Kidney capillary endothelial cell (primary cell): ENCODE measurements around the gene SPINDOC.
A peak's percentile ranks its signal among the peaks of the same experiment; 100 is the strongest.

ENCODE experiments used
- DNase-seq: peaks from one replicate; pipeline ENCODE4 v3.0.0-alpha.2; 2018; ENCODE audit warnings: low spot score

SPINDOC gene

DNA sequence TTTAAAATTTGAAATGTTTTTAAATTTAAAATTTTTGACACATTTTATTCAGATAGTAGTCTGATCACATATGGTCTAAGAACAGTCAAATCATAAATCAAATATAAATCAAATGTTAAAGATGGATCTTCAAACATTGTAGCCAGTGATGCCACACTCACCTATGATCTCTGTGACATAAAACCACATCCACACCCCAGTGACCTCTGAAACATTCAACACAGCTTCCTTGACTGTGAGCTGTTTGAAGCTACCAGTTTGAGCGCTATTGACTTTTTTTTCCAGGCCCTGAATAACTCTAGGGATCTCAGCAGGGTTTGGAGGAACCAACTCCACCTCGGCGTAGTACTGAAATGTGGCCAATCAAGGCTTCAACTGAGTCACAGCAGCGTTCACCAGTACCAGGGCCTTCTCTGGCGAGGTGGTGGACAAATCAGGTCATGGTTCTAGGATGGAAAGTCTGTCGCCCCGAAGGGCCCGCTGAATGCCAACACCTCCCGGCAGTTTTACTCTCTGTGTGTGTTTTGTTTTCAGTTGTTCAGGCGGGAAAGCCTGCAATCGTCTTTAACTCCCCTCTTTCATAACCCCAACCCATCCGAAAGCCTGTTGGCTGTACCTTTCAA lies 21.4 kb downstream of the SPINDOC start:
- no peak for DNase-seq

DNA sequence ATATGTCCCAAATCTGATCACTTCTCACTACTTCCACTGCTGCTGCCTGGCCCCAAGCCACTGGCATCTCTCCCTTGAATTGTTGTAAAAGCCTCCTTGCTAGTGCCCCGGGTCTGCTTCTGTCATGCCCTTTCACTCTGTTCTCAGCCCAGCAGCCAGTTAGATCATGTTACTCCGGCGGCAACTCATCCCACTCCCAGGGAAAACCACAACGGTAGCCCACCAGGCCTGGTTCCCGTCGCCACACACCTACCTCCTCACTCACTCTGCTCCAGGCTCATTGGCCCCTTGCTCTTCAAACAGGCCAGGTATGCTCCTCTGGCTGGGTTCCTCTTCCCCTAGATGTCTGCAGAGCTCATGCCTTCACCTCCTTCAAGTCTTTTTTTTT lies 21.9 kb downstream of the SPINDOC start:
- no peak for DNase-seq

DNA sequence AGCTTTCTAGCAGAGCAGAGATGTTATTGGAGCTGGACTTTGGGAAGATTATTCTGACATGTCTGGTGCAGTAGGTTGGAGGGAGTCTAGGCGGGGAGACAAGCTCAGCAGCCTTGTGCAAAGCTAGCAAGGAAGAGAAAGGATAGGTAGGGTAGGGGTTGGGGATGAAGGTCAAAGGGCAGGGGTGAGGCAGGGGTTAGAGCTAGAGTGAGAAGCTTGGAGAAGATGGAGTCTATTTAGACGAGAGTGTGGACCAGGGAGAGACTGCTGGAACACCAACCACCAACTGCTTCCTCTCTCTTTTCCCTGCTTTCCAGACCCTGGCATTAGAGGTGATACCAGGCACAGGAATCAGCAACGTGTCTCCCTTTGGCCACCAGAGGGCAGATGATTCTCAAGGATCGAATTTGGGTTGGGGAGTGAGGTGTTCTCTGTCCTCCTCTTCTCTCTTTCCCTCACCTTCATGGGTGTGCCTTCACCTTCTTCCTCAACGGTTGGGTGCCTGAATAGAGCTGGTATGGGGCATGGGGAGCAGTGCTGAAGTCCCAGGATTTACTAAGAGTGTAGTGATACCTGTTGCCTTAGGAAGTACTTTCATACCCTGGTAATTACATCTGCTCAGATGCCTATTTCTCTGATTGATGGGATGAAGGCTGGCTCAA lies 23.9 kb downstream of the SPINDOC start:
- peak; percentile 62 for DNase-seq

DNA sequence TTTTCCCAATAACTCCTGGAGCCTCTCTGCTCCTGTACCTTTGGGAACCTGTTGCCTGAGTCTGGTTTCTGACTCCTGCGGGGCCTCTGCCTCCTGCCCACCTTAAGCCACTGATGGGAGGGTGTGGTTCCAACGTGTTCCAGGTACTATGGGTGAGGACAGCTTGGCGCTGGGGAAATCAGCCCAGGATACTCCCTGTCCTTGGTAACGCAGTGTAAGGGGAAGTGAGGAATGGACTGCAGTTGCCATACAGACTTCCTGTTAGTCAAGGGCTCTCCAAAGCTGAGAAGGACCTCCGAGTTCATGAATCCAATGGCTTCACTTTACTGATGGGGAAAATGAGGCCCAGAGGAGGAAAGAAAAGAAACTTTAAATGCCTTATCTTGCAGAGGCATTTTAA lies 24.5 kb downstream of the SPINDOC start:
- DNase-seq = no peak

DNA sequence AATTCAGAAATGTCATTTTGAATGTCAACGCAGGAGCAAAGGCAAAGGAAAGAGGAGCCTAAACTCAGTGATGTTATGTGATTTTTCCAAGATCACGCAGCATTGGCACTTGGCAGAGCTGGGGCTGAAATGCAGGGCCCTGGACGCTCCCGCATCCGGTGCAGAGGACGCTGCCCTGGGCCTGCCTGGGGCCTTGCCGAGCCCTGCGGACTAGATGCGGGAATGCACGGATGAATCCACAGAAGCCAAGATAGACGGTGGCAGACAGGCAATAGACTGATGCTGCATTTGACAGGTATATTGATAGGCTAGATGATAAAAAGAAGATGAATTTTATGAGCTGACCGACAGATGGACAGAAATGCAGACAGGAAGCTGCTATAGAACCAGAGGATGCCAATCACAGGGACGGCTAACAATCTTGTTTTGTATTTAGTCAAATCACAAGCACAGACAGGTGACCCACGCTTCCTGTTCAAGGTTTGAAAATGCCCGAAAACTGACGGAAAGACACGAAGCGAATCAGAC lies 25.0 kb downstream of the SPINDOC start:
- no peak for DNase-seq

DNA sequence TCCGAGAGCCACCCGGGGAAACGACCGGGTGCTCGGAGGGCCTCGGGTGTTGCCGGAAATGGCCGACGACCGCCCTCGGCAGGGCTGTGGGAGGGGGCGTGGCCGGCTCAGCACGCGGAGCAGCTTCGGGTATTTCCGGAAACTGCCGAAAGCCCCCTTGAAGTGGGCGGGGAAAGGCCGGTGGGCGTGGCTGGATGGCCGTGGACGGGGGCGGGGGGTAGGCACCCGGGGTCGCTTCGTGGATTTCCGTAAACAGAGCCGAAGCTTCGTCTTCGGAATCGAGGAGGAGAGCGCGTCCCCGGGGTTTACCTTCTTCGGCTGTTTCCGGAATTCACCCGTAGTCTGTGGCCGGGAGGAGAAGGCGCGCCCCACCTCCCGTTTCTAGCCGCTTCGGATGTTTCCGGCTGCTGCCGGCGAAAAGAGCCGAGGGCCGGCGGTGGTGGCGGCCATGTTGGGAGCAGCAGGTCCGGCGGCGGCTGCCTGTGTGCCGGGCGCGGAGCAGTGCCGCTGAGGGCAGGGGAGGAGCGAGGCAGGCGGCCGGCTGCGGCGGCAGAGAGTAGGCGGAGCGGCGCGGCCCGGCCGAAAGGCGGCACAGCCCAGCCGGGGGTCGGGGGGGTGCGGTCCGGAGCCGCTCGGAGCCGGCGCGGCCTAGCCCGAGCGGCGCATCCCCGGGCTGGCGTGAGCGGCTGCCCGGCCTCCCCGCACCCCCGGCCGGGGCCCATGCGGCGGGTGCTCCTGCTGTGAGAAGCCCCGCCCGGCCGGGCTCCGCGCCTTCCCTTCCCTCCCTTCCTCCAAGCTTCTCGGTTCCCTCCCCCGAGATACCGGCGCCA lies 25.6 kb downstream of the SPINDOC start, which contains the start of gene MARK2:
MARK2 (plus strand) TSS at position 433 of the 830 bp plus-strand sequence; CDS start at position 830, 397 bp downstream.
- DNase-seq = peak; percentile 99

DNA sequence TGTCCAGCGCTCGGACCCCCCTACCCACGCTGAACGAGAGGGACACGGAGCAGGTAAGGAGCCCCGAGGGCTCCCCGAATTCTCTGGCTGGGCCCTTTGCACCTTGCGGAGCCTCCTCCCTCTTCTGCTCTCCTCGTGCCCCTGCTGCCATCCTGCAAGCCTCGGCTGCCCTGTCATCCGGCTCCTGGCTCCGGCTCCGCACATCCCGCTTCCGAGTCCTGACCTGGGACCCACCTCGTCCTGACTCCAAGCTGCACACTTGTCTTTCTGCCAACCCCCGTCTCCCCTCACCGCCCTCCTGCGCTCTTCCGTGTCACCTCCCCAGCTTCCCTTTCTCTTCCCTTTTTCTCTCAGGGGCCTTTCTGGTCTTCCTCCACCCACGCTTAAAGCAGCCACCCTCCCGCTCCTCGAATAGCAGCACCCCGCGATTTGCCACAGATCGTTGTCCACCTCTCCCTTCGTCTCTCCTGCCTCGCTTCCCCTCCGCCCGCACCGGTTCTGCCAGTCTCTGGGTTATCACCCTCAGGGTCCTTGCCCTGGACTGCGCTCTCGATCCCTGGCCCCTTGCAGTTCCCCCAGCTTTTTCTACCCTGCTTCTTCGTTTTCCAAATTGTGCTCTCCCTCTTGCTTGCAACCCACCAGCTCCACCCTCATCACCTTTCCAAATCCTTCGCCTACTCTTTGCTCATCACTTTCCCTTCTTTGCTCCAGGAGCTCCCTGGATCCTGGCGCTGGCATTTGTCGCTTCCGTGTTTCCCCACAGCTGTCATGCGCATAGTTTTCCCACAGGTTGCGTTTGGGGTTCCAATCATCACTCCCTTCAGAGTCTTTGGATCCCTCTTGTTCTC lies 26.5 kb downstream of the SPINDOC start:
- DNase-seq = no peak

DNA sequence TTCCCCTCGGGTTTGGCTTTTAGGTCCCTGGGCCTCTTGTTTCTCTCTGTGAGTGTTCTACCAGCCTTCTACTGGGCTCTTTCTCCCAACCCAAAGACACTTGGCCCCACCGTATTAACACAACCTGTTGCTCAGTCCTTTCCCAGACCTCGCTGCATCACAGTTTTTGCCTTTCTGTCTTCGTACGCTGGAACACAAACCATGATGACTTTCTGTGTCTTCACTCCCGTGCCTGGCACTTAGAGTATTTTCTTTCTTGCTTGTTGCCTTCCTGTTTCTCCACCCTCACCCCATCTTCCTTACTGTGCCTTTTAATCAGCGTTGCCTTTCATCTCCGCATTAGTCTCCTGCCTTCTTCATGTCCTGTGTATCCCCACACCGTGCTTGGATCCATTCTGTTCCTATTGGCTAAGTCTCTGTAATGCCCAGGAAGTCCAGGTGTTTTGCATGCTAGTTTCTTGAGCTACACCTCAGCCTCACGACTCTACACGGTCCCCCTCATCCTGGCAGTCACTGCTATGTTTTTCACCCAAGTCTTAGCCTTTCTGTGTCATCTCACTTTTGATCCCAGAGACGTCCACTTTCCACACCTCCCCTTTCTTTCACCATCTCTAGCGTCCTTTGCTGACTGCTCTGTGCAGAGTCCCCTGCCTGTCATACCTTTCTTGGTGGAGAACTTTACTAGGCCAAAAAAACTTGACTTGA lies 27.3 kb downstream of the SPINDOC start:
- peak; percentile 7 for DNase-seq

DNA sequence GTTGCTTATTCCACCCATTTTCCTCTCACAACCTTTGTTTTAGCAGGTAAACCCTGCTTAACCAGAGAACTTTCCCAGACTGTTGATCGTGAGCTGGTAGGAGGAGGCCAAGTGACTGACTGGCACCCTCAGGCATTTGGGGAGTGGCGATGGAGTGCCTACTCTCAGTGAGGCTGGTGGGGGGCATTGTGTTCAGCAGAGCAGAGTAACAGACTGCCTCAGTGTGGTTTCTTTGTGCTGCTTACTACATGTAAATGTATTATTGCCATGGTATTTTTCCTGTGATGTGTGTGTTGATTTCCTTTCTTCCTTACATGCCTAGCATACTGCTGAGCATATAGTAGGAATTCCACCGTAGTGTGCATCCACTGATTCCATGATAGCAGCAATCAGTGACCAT lies 28.3 kb downstream of the SPINDOC start:
- DNase-seq = no peak

DNA sequence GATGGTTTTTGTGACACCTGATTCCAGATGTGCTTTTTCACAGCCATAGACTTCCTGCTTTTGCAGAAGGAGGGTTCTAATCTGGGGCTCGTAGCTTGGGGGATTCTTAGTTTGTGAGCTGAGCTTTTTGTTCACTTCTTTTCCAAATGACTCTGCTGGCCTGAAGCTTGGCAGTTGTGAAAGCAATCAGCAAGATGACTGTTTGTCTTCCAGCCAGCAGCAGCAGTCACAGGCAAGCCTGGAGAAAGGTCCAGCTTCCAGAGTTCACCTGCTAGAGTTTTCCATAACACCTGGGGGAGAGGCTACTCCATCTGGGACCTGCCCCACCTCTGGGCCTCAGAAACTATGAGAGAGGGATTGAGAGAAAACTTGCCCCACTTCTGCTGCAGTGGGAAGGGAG lies 29.8 kb downstream of the SPINDOC start:
- DNase-seq = no peak

DNA sequence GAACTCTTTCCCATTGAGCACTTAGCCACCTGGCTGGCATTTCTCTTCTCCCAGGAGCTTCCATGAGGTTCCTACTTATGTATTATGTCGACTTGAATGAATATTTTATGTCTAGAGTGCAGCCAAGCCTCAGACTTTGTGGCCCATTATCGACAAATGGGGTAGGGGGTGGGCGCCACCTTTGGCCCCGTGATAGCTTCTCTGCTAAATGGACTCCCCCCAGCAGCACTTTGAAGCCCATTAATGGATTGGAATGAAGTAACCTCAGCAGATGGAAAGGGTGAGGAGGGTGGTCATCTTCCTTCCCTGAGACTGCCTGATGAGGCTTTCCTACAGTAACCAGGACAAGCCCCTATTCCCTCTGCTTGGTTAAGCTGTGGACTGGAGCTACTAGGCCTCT lies 31.6 kb downstream of the SPINDOC start:
- DNase-seq = no peak

DNA sequence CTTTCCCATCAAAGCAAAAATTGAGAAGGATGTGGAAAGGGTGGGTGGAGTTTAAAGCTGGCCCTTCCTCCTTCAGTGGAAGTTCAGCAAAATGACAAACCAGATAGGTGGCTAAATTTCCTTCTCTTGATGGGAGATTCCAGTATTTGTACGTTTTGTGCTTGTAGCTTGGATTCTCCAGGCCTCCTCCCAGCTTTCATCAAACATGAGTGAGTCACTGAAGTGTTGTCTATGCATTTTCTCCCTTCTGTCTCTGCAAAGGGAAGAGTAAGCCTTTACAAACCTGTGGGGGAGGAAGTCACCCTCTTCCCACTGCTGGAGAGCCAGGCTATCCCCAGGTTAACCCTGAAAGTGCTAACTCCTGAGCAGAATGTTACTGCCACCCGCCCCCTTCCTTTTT lies 32.0 kb downstream of the SPINDOC start:
- DNase-seq = no peak

DNA sequence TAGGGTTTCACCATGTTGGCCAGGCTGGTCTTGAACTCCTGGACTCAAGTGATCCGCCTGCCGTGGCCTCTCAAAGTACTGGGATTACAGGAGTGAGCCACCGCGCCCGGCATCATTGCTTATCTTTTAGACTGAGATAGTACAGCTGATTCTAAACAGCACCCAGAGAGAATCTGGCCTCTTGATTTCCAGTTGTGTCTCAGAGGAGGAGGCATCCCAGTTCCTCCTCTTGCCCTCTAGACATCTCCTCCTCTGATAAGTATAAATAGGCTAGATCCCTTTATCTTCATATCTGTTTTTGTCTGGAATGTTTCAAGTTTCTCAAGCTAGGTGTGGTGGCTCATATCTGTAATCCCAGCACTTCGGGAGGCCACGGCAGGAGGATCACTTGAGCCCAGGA lies 32.7 kb downstream of the SPINDOC start:
- DNase-seq = no peak

DNA sequence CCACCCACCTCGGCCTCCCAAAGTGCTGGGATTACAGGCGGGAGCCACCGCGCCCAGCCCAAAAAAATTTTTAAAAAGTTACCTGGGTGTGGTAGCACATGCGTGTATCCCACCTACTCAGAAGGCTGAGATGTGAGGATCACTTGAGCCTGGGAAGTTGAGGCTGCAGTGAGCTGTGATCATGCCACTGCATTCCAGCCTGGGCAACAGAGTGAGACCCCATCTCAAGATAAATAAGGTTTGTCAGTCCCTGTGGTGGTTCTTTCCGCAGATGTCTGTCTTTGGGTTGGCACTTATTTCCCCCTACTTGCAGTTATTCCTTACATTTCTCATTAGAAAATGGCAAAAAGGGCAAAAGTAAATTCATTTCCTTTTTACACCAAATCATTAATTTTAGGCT lies 33.6 kb downstream of the SPINDOC start:
- no peak for DNase-seq

DNA sequence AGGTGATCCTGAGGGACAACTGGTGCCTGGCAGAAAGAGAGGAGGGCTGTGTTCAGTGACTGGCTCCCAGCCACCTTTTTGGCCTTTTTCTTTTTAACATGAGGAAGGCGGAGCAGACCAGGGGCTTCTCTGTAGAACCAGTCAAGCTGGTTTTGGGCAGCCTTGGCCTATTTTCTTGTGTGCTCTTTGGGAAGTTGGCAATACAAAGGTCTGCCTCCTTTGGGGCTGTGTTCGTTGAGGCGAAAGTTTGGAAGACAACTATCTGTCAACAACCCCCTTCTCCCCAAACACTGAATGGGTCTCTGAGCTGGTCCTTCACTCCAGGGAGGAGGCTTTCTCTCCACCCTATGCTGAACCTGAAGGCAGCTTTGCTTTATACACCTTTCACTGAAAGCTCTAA lies 34.1 kb downstream of the SPINDOC start:
- no peak for DNase-seq

DNA sequence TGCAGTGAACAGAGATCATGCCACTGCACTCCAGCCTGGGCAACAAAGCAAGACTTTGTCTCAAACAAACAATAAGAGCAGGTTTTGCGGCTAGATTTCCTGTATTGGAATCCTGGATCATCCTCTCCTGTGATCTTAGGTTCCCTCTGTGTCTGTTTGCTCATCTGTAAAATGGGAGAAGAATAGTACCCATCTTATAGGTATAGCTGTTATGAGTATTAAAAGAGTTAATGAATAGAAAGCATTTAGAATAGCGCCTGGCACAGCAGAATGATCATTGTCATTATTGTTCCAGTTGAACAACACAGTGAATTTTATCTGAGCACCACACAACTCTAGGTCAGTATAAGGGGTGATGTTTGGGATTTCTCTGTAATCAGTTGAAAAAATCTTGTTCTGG lies 36.4 kb downstream of the SPINDOC start:
- DNase-seq = no peak

DNA sequence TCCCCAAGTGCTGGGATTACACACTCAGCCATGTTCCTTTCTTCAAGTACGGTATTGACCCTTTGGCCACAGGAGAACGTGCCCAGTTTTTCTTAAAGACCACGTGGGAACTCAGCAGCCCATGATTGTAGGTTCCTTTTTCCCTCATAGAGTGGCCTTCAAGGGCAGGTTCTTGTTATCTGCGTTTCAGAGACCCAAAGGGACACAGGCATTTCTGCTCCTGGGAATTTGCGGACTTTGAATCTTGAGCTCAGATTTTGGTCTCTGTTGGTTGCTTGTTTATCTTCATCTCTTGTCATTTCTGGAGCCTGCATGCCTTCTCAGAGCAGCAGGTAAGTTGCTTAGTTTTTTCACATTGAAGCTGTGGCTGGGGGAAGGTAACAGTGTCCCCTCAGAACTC lies 37.7 kb downstream of the SPINDOC start:
- no peak for DNase-seq

DNA sequence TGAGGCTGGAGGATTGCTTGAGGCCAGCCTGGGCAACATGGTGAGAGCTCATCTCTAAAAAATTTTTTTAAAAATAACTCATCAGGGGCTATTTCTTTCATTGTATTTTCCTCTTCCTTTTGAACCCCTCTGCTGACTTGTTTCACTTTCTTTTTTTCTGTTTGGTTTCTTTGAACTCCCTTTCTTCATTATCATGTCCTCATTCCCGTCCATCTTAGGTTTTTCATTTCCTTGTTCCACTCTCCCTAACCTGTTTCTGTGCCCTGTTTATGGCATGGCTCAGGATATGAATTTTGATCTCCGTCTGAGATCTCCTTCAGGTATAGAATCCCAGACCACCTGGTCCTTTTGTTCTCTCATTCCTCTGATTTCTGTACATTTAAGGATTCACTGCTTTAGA lies 38.1 kb downstream of the SPINDOC start:
- DNase-seq = no peak

DNA sequence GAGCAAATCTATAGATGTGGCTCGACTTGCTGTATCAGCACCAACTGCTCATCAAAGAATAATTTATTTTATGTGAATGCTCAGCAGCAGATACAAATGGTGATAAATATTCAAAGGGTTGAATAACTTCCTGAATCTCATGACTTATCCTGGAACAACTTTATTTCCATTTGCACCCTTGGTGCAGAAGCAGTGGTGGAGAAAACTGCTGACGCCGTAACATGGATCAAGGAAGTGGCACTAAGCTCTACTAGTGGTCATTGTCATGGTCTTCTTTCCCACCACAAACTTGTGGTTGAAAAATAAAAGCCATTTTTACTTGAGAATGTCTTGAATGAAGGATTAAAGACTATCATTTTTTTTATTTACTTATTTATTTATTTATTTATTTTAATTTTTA lies 40.2 kb downstream of the SPINDOC start:
- no peak for DNase-seq

DNA sequence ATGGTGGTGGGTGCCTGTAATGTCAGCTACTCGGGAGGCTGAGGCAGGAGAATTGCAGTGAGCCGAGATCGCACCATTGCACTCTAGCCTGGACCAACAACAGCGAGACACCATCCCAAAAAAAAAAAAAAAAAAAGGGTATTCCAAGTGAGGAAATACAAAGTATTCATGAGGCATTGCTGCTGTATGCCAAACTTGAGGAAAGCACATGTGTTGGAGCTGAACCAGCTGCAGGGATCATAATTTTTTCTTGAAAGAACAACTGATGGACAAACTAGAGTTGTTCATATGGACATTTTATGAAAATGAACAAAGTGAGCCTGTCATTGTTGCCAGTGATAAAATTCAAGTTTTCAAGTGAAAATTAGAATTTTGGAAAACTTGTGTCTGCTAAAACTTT lies 41.4 kb downstream of the SPINDOC start:
- DNase-seq = no peak

DNA sequence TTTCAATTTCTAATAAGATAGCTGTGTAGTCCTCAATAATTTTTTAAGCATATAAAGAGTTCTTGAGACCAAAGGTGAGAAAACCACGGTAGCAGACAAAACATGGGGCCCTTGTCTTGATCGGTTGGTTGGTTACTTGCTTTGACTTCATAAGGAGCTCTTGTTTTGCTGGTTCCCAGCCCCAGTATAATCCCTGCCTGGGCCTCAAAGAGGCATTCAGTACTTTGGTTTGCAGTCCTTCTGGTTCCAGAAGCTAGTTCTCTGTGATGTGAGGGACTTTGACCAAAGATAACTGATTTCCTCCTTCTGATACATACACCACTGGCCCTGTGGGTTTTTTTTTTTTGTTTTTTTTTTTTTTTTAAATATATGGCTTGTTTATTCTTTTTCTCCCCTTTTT lies 42.7 kb downstream of the SPINDOC start:
- no peak for DNase-seq
